ENCODE data around the gene SPEF2.

SPEF2 gene

GRCh38 chr5:35665096-35665495 lies 47.4 kb downstream of the SPEF2 start:
- no peaks in the 10 kb centered on the region for H3K9me3 ChIP-seq (ENCODE audit: insufficient read depth, low read depth, low read length)
- no peak overlapping the region for H3K14ac ChIP-seq (ENCODE audit: low read length)
- H3K23ac ChIP-seq (ENCODE audit: low read length) = no peak overlapping the region
- no peak overlapping the region for H2BK5ac ChIP-seq (ENCODE audit: low read depth, low read length, poor library complexity)
- H3K4me2 ChIP-seq (ENCODE audit: low read length) = no peak overlapping the region
- DNase-seq = no peak
- H4K91ac ChIP-seq (ENCODE audit: low read depth, low read length) = no peak overlapping the region
- H3K36me3 ChIP-seq (ENCODE audit: control insufficient read depth in 1 of 2, insufficient read depth in 2 of 2, low read length in 2 of 2) = no peaks in the 10 kb centered on the region
- H3K27ac ChIP-seq (ENCODE audit: low read depth, low read length) = no peak overlapping the region
- no peak overlapping the region for H2AFZ ChIP-seq (ENCODE audit: insufficient read depth, low read length, poor library complexity)
- no peak overlapping the region for H3K18ac ChIP-seq (ENCODE audit: low read length)
- H3K79me2 ChIP-seq (ENCODE audit: control insufficient read depth, insufficient read depth, low read length, poor library complexity) = no peaks in the 10 kb centered on the region
- H2BK120ac ChIP-seq (ENCODE audit: insufficient read depth, low read length, poor library complexity) = no peak overlapping the region
- no peaks in the 10 kb centered on the region for H3K79me1 ChIP-seq (ENCODE audit: low read length)
- H2BK12ac ChIP-seq (ENCODE audit: low read length) = no peak overlapping the region
- H4K8ac ChIP-seq (ENCODE audit: low read depth, low read length) = no peak overlapping the region
- H3K4me3 ChIP-seq (ENCODE audit: low read depth, low read length) = no peak overlapping the region
- H3K27me3 ChIP-seq (ENCODE audit: insufficient read depth, low read length) = no peaks in the 10 kb centered on the region
- no peak overlapping the region for H3K4ac ChIP-seq (ENCODE audit: low read depth, low read length)
- no peaks in the 10 kb centered on the region for H3K4me1 ChIP-seq (ENCODE audit: control insufficient read depth in 1 of 2, insufficient read depth in 2 of 2, low read length in 2 of 2)
- H2AK5ac ChIP-seq (ENCODE audit: low read length) = no peak overlapping the region
- no peak overlapping the region for H3K9ac ChIP-seq (ENCODE audit: low read length)
- no CpG with 5 or more reads among the region's 4 CpGs for WGBS (ENCODE audit: extremely low coverage, insufficient coverage, insufficient read length)
- H4K12ac ChIP-seq (ENCODE audit: low read depth, low read length) = no peak overlapping the region

DNA sequence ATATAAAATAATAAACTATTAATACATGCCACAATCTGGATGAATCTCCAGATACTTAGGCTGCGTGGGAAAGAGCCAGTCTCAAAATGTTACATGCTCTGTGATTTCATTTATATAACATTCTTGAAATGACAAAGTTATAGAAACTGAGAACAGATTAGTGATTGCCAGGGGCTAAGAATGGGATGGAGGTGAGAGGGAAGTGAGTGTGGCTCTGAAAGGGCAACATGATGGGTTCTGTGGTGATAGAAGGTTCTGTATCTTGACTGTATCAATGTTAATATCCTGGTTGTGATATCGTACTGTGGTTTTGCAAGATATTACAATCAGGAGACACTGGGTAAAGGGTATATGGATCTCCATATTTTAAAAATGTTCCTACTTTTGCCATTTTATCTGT lies 50.7 kb downstream of the SPEF2 start:
- Histone ChIP-seq H3K4me3 (ENCODE audit: low read depth, low read length) (no peak overlapping the region), H2BK12ac (ENCODE audit: low read length) (no peak overlapping the region), H3K79me2 (ENCODE audit: control insufficient read depth, insufficient read depth, low read length, poor library complexity) (no peaks in the 10 kb centered on the region), H3K27me3 (ENCODE audit: insufficient read depth, low read length) (no peaks in the 10 kb centered on the region), H3K4ac (ENCODE audit: low read depth, low read length) (no peak overlapping the region), H3K4me1 (ENCODE audit: control insufficient read depth in 1 of 2, insufficient read depth in 2 of 2, low read length in 2 of 2) (no peaks in the 10 kb centered on the region), H2BK120ac (ENCODE audit: insufficient read depth, low read length, poor library complexity) (no peak overlapping the region), H3K14ac (ENCODE audit: low read length) (no peak overlapping the region), H3K9ac (ENCODE audit: low read length) (no peak overlapping the region), H3K4me2 (ENCODE audit: low read length) (no peak overlapping the region), H3K27ac (ENCODE audit: low read depth, low read length) (no peak overlapping the region), H4K12ac (ENCODE audit: low read depth, low read length) (no peak overlapping the region), H3K18ac (ENCODE audit: low read length) (no peak overlapping the region), H3K36me3 (ENCODE audit: control insufficient read depth in 1 of 2, insufficient read depth in 2 of 2, low read length in 2 of 2) (no peaks in the 10 kb centered on the region), H2AK5ac (ENCODE audit: low read length) (no peak overlapping the region), H4K91ac (ENCODE audit: low read depth, low read length) (no peak overlapping the region), H2AFZ (ENCODE audit: insufficient read depth, low read length, poor library complexity) (no peak overlapping the region), H3K79me1 (ENCODE audit: low read length) (no peaks in the 10 kb centered on the region), H3K9me3 (ENCODE audit: insufficient read depth, low read depth, low read length) (no peaks in the 10 kb centered on the region), H2BK5ac (ENCODE audit: low read depth, low read length, poor library complexity) (no peak overlapping the region), H3K23ac (ENCODE audit: low read length) (no peak overlapping the region), H4K8ac (ENCODE audit: low read depth, low read length) (no peak overlapping the region)
- no peak for DNase-seq
- no CpG with 5 or more reads among the region's 2 CpGs for WGBS (ENCODE audit: extremely low coverage, insufficient coverage, insufficient read length)

- Histone ChIP-seq H3K27ac (ENCODE audit: low read depth, low read length) (no peak overlapping the region), H3K4ac (ENCODE audit: low read depth, low read length) (no peak overlapping the region), H3K36me3 (ENCODE audit: control insufficient read depth in 1 of 2, insufficient read depth in 2 of 2, low read length in 2 of 2) (no peaks in the 10 kb centered on the region), H3K79me2 (ENCODE audit: control insufficient read depth, insufficient read depth, low read length, poor library complexity) (no peaks in the 10 kb centered on the region), H4K8ac (ENCODE audit: low read depth, low read length) (no peak overlapping the region), H3K4me2 (ENCODE audit: low read length) (no peak overlapping the region), H3K4me1 (ENCODE audit: control insufficient read depth in 1 of 2, insufficient read depth in 2 of 2, low read length in 2 of 2) (no peaks in the 10 kb centered on the region), H2BK5ac (ENCODE audit: low read depth, low read length, poor library complexity) (no peak overlapping the region), H3K79me1 (ENCODE audit: low read length) (no peaks in the 10 kb centered on the region), H2BK12ac (ENCODE audit: low read length) (no peak overlapping the region), H2AK5ac (ENCODE audit: low read length) (no peak overlapping the region), H3K18ac (ENCODE audit: low read length) (no peak overlapping the region), H3K9ac (ENCODE audit: low read length) (no peak overlapping the region), H4K12ac (ENCODE audit: low read depth, low read length) (no peak overlapping the region), H2BK120ac (ENCODE audit: insufficient read depth, low read length, poor library complexity) (no peak overlapping the region), H3K14ac (ENCODE audit: low read length) (no peak overlapping the region), H3K9me3 (ENCODE audit: insufficient read depth, low read depth, low read length) (no peaks in the 10 kb centered on the region), H3K27me3 (ENCODE audit: insufficient read depth, low read length) (no peaks in the 10 kb centered on the region), H3K4me3 (ENCODE audit: low read depth, low read length) (no peak overlapping the region), H4K91ac (ENCODE audit: low read depth, low read length) (no peak overlapping the region), H2AFZ (ENCODE audit: insufficient read depth, low read length, poor library complexity) (no peak overlapping the region), H3K23ac (ENCODE audit: low read length) (no peak overlapping the region)
- DNase-seq = no peak
- no CpG with 5 or more reads among the region's 2 CpGs for WGBS (ENCODE audit: extremely low coverage, insufficient coverage, insufficient read length)
Measured at GRCh38 chr5:35668794-35669193, 51.1 kb downstream of the SPEF2 start.

GRCh38 chr5:35671541-35672295 lies 54.1 kb downstream of the SPEF2 start:
- no peak overlapping the region for H2BK5ac ChIP-seq (ENCODE audit: low read depth, low read length, poor library complexity)
- no CpG with 5 or more reads among the region's 5 CpGs for WGBS (ENCODE audit: extremely low coverage, insufficient coverage, insufficient read length)
- H3K4me3 ChIP-seq (ENCODE audit: low read depth, low read length) = no peak overlapping the region
- H3K79me1 ChIP-seq (ENCODE audit: low read length) = no peaks in the 10 kb centered on the region
- no peaks in the 10 kb centered on the region for H3K79me2 ChIP-seq (ENCODE audit: control insufficient read depth, insufficient read depth, low read length, poor library complexity)
- no peak overlapping the region for H2AK5ac ChIP-seq (ENCODE audit: low read length)
- no peak overlapping the region for H3K18ac ChIP-seq (ENCODE audit: low read length)
- no peak overlapping the region for H3K27ac ChIP-seq (ENCODE audit: low read depth, low read length)
- DNase-seq = no peak
- no peak overlapping the region for H2AFZ ChIP-seq (ENCODE audit: insufficient read depth, low read length, poor library complexity)
- H2BK12ac ChIP-seq (ENCODE audit: low read length) = no peak overlapping the region
- no peak overlapping the region for H4K8ac ChIP-seq (ENCODE audit: low read depth, low read length)
- H3K27me3 ChIP-seq (ENCODE audit: insufficient read depth, low read length) = no peaks in the 10 kb centered on the region
- no peaks in the 10 kb centered on the region for H3K36me3 ChIP-seq (ENCODE audit: control insufficient read depth in 1 of 2, insufficient read depth in 2 of 2, low read length in 2 of 2)
- H3K9me3 ChIP-seq (ENCODE audit: insufficient read depth, low read depth, low read length) = no peaks in the 10 kb centered on the region
- no peak overlapping the region for H4K12ac ChIP-seq (ENCODE audit: low read depth, low read length)
- H3K9ac ChIP-seq (ENCODE audit: low read length) = no peak overlapping the region
- no peaks in the 10 kb centered on the region for H3K4me1 ChIP-seq (ENCODE audit: control insufficient read depth in 1 of 2, insufficient read depth in 2 of 2, low read length in 2 of 2)
- no peak overlapping the region for H3K14ac ChIP-seq (ENCODE audit: low read length)
- no peak overlapping the region for H2BK120ac ChIP-seq (ENCODE audit: insufficient read depth, low read length, poor library complexity)
- no peak overlapping the region for H3K23ac ChIP-seq (ENCODE audit: low read length)
- H4K91ac ChIP-seq (ENCODE audit: low read depth, low read length) = no peak overlapping the region
- H3K4me2 ChIP-seq (ENCODE audit: low read length) = no peak overlapping the region
- no peak overlapping the region for H3K4ac ChIP-seq (ENCODE audit: low read depth, low read length)

All from trophoblast cell (in vitro differentiated cells and primary cell).